Osteoblast (primary cell): ENCODE results near the gene FPR2. TPM values are rescaled to one million over a fixed set of nuclear protein-coding genes. Genes with fewer than 3 reads are reported as not detected.
A peak's percentile ranks its signal among the peaks of the same experiment; 100 is the strongest.
"Not testable (repeated sequence)": the region's sequence is repeated elsewhere in the genome, so short reads cannot be mapped to it uniquely, and the experiment has no call there.

ENCODE experiments used
- DNase-seq: peaks from one replicate; pipeline ENCODE4 v3.0.0; 2011; ENCODE audit warnings: low spot score, mixed read lengths; ENCODE audit not compliant: insufficient read length; ENCODE audit errors: missing footprints
- H2AFZ ChIP-seq: 2 replicates; pipeline ENCODE4 v1.6.0; 2011; ENCODE audit warnings: mild to moderate bottlenecking, low read length
- H3K27ac ChIP-seq: 2 replicates; pipeline ENCODE4 v1.5.1; 2011; ENCODE audit warnings: mild to moderate bottlenecking, low read depth, low read length, moderate library complexity
- H3K27me3 ChIP-seq: 2 replicates; pipeline ENCODE4 v1.6.0; 2012; ENCODE audit warnings: mild to moderate bottlenecking, control low read depth, inconsistent platforms, low read length, moderate library complexity; ENCODE audit not compliant: insufficient read depth
- H3K36me3 ChIP-seq: 2 replicates; pipeline ENCODE4 v1.5.1; 2011; ENCODE audit warnings: mild to moderate bottlenecking, low read length, control low read depth, moderate library complexity; ENCODE audit not compliant: insufficient read depth
- H3K4me1 ChIP-seq: 2 replicates; pipeline ENCODE4 v1.5.1; 2011; ENCODE audit warnings: mild to moderate bottlenecking, low read length, control low read depth, moderate library complexity; ENCODE audit not compliant: insufficient read depth
- H3K4me2 ChIP-seq: 2 replicates; pipeline ENCODE4 v1.6.0; 2011; ENCODE audit warnings: mild to moderate bottlenecking, low read length; ENCODE audit not compliant: insufficient read depth
- H3K4me3 ChIP-seq: fragments of 200-600 bp; sonication (generic); 3 replicates; pipeline ENCODE4 v1.5.1; 2012; ENCODE audit warnings: mild to moderate bottlenecking, low read length, inconsistent platforms; ENCODE audit not compliant: insufficient read depth
- H3K79me2 ChIP-seq: 2 replicates; pipeline ENCODE4 v1.6.0; 2012; ENCODE audit warnings: mild to moderate bottlenecking, low read length, control low read depth, inconsistent platforms; ENCODE audit not compliant: insufficient read depth
- H3K9me3 ChIP-seq: 2 replicates; pipeline ENCODE4 v1.5.1; 2011; ENCODE audit warnings: low read depth, low read length, control low read depth
- H4K20me1 ChIP-seq: 2 replicates; pipeline ENCODE4 v1.6.0; 2012; ENCODE audit warnings: mild to moderate bottlenecking, low read length, control low read depth; ENCODE audit not compliant: insufficient read depth
- CTCF ChIP-seq: IDR thresholded peaks from 2 replicates; pipeline ENCODE4 v1.5.1; 2011; ENCODE audit warnings: mild to moderate bottlenecking, low read depth, low read length, moderate library complexity; ENCODE audit errors: extremely low read depth
- total RNA-seq: library from RNA; depleted of rRNA; stranded (reverse); fragments of >200 nt; gene quantifications from 2 replicates; pipeline ENCODE4 v1.2.3, GENCODE V29; 2012

FPR2 gene
- total RNA-seq, 1 donor, result 0.36 TPM

DNA sequence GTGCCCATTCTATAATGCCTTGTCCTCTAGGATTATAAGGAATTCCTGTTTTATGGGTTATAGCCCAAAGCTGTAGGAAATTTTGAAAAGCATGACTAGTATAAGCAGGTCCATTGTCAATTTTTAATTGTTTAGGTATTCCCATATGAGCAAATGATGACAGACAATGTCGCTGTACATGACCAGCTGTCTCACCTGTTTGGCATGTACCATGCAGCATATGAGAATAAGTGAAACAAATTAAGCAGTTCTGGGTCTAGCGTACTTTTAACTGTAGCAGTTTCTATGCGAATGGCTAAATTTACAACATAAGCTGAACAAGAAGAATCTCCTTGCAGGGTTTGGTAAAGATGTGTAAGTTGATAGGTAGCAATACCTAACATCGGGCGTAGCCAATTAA lies 45.6 kb downstream of the FPR2 start:
- not testable (repeated sequence) for H3K4me3 ChIP-seq, DNase-seq, H3K4me1 ChIP-seq, H3K4me2 ChIP-seq, H3K79me2 ChIP-seq, H3K27ac ChIP-seq, H3K9me3 ChIP-seq, H2AFZ ChIP-seq, H3K27me3 ChIP-seq, H4K20me1 ChIP-seq, H3K36me3 ChIP-seq

DNA sequence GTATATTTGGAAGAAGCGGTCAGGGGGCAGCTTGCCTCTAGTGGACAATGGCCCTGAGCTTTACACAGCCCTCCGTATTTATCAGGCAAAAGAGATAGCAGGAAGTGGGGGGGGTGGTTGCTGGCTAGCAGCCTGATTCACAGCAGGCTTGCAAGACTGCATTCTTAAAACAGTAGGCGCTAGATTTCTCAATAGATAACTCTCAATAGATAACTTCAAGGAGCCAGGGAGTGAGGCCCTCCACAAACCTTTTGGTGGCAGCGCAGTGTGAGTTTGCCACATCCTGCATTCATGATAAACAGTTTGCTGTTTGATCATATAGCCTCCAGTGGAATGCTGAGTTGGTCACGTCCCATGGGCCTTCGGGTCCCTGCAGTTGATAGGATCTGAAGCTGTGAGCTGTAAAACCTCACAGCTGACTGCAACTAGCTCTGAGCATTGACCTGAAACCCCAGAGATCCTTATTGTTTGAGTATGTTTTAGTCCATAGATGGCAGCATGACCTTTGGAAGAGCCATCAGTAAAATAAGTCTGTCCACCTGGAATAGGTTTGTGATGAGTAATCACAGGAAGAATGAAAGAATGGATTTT lies 46.2 kb downstream of the FPR2 start:
- no peak overlapping the region for H3K27ac ChIP-seq
- H3K4me3 ChIP-seq, result no peak overlapping the region
- H3K79me2 ChIP-seq, result no peaks in the 10 kb centered on the region
- H3K27me3 ChIP-seq, result no peaks in the 10 kb centered on the region
- H3K9me3 ChIP-seq, result no peaks in the 10 kb centered on the region
- no peak for TF ChIP-seq CTCF
- no peak overlapping the region for H3K4me2 ChIP-seq
- no peak overlapping the region for H2AFZ ChIP-seq
- no peaks in the 10 kb centered on the region for H4K20me1 ChIP-seq
- H3K4me1 ChIP-seq, result peaks cover 7% of the 10 kb centered on the region
- H3K36me3 ChIP-seq, result no peaks in the 10 kb centered on the region
- DNase-seq, result no peak

- no peak for TF ChIP-seq CTCF
- Histone ChIP-seq H3K4me1 (peaks cover 7% of the 10 kb centered on the region), H3K27me3 (no peaks in the 10 kb centered on the region), H3K9me3 (no peaks in the 10 kb centered on the region), H3K36me3 (no peaks in the 10 kb centered on the region), H3K4me2 (no peak overlapping the region), H4K20me1 (no peaks in the 10 kb centered on the region), H3K4me3 (no peak overlapping the region), H3K27ac (no peak overlapping the region), H2AFZ (no peak overlapping the region), H3K79me2 (no peaks in the 10 kb centered on the region)
- no peak for DNase-seq
Observed at GRCh38 chr19:51807925-51808324, 46.9 kb downstream of the FPR2 start.

DNA sequence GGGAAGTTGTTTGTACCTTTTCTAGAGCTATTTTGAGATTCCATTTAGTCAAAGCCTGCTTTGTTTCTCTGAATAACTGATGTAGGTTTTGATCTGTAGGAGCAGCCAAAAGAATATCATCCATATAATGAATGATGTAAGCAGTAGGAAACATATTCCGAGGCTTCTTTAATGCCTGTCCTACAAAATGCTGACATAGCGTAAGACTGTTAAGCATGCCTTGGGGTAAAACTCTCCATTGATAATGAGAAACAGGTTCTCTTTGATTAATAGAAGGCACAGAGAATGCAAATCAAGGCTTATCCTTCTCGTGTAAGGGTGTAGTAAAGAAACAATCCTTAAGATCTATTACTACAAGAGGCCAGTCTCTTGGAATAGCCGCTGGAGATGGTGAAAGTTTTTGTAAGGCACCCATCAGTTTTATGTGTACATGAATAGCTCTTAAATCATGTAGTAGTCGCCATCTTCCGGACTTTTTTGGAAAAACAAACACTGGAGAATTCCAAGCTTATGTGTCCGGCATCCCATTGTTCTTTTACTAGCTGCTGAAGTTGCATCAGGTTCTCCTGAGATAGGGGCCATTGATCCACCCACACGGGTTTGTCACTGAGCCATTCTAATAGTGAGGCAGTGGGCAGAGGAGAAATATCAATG lies 47.5 kb downstream of the FPR2 start:
- H3K9me3 ChIP-seq, result no peaks in the 10 kb centered on the region
- no peaks in the 10 kb centered on the region for H3K36me3 ChIP-seq
- H3K4me3 ChIP-seq, result no peak overlapping the region
- no peaks in the 10 kb centered on the region for H3K79me2 ChIP-seq
- H3K27ac ChIP-seq, result no peak overlapping the region
- no peaks in the 10 kb centered on the region for H3K27me3 ChIP-seq
- TF ChIP-seq CTCF, result peak; percentile 42
- no peaks in the 10 kb centered on the region for H4K20me1 ChIP-seq
- peaks cover 7% of the 10 kb centered on the region for H3K4me1 ChIP-seq
- peak overlapping the region; percentile 36 for H2AFZ ChIP-seq
- no peak overlapping the region for H3K4me2 ChIP-seq
- DNase-seq, result no peak
